ENCODE data around the gene TRABD.

Gene TRABD

GRCh38 chr22:50177537-50178470 is 7.9 kb upstream of the TRABD start:
- Histone ChIP-seq H3F3A (ENCODE audit: insufficient read depth, low read length) (no peaks in the 10 kb centered on the region), H3K27me3 (ENCODE audit: insufficient read depth, low read length) (peaks cover 4% of the 10 kb centered on the region; the same call in 1 of the 2 replicates), H3K9ac (ENCODE audit: low read length) (no peak overlapping the region), H4K20me1 (ENCODE audit: insufficient read depth, low read length) (no peaks in the 10 kb centered on the region), H3K4me3 (ENCODE audit: low read depth, low read length, poor library complexity, severe bottlenecking) (no peak overlapping the region), H3K9me2 (ENCODE audit: low read depth, low read length) (no peaks in the 10 kb centered on the region), H3K9me3 (ENCODE audit: low read length) (no peaks in the 10 kb centered on the region), H2AFZ (ENCODE audit: low read length) (no peak overlapping the region), H3K79me2 (ENCODE audit: insufficient read depth, low read length) (no peaks in the 10 kb centered on the region), H3K4me1 (ENCODE audit: insufficient read depth, low read length, severe bottlenecking) (peaks cover 24% of the 10 kb centered on the region), H3K4me2 (ENCODE audit: low read length) (no peak overlapping the region), H3K36me3 (ENCODE audit: insufficient read depth, low read length) (no peaks in the 10 kb centered on the region), H3K27ac (ENCODE audit: low read depth, low read length, poor library complexity, severe bottlenecking) (no peak overlapping the region)
- TF ChIP-seq EZH2 (IDR thresholded peaks at IDR 0.05; ENCODE audit: borderline replicate concordance, low read length), result no peak
- TF ChIP-seq, protein P1, sequence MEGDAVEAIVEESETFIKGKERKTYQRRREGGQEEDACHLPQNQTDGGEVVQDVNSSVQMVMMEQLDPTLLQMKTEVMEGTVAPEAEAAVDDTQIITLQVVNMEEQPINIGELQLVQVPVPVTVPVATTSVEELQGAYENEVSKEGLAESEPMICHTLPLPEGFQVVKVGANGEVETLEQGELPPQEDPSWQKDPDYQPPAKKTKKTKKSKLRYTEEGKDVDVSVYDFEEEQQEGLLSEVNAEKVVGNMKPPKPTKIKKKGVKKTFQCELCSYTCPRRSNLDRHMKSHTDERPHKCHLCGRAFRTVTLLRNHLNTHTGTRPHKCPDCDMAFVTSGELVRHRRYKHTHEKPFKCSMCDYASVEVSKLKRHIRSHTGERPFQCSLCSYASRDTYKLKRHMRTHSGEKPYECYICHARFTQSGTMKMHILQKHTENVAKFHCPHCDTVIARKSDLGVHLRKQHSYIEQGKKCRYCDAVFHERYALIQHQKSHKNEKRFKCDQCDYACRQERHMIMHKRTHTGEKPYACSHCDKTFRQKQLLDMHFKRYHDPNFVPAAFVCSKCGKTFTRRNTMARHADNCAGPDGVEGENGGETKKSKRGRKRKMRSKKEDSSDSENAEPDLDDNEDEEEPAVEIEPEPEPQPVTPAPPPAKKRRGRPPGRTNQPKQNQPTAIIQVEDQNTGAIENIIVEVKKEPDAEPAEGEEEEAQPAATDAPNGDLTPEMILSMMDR (IDR thresholded peaks at IDR 0.05; ENCODE audit: low read length), result no peak

- Histone ChIP-seq H3K4me1 (ENCODE audit: insufficient read depth, low read length, severe bottlenecking) (peaks cover 19% of the 10 kb centered on the region), H3K4me3 (ENCODE audit: low read depth, low read length, poor library complexity, severe bottlenecking) (no peak overlapping the region), H3K9me3 (ENCODE audit: low read length) (no peaks in the 10 kb centered on the region), H3K4me2 (ENCODE audit: low read length) (no peak overlapping the region), H3K27ac (ENCODE audit: low read depth, low read length, poor library complexity, severe bottlenecking) (no peak overlapping the region), H4K20me1 (ENCODE audit: insufficient read depth, low read length) (no peaks in the 10 kb centered on the region), H2AFZ (ENCODE audit: low read length) (no peak overlapping the region), H3K9me2 (ENCODE audit: low read depth, low read length) (no peaks in the 10 kb centered on the region), H3F3A (ENCODE audit: insufficient read depth, low read length) (no peaks in the 10 kb centered on the region), H3K36me3 (ENCODE audit: insufficient read depth, low read length) (no peaks in the 10 kb centered on the region), H3K9ac (ENCODE audit: low read length) (no peak overlapping the region), H3K27me3 (ENCODE audit: insufficient read depth, low read length) (peaks cover 4% of the 10 kb centered on the region; the same call in 1 of the 2 replicates), H3K79me2 (ENCODE audit: insufficient read depth, low read length) (no peaks in the 10 kb centered on the region)
- TF ChIP-seq EZH2 (IDR thresholded peaks at IDR 0.05; ENCODE audit: borderline replicate concordance, low read length), result no peak
- TF ChIP-seq, protein P1 (IDR thresholded peaks at IDR 0.05; ENCODE audit: low read length), result no peak
Measured at GRCh38 chr22:50178471-50178864, 7.2 kb upstream of the TRABD start.

DNA sequence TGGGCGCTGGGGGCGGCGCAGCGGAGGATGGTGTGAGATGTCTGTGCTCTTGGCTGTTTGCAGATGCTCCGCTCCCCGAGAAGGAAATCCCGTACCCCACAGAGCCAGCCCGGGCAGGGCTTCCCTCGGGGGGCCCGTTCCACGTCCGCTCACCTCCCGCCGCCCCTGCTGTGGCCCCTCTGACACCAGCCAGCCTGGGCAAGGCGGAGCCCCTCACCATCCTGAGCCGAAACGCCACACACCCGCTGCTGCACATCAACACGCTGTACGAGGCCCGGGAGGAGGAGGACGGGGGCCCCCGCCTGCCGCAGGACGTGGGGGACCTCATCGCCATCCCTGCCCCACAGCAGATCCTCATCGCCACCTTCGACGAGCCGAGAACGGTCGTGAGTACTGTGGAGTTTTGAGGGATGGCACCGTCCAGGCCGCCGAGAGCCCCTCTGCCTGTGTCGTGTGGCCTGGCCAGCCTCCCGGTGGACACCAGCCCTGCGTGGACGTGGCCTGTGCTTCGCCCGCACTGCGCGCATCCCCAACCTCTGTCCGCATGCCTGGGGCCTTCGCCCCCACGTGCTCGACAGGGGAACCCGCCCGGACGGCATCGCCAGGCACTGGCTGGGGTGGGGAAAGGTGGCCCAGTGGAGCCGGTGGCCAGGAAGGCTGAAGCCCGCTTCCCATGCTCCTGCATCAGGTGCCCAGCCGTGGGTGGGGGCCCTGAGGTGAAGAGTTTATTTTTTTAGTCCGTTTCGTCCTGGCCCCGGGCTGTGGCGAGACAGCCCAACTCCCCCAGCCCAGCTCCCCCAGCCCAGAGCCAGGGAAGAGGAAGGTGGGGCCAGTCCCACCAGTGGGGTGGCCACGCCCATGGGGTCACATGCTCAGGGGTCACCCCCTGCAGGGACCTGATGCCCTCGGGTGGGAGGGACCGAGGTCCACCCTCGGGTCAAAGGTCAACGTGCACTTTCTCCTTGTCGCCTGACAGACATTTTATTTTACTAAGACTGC is 6.5 kb upstream of the TRABD start:
- Histone ChIP-seq H2AFZ (ENCODE audit: low read length) (no peak overlapping the region), H4K20me1 (ENCODE audit: insufficient read depth, low read length) (no peaks in the 10 kb centered on the region), H3K36me3 (ENCODE audit: insufficient read depth, low read length) (no peaks in the 10 kb centered on the region), H3K4me1 (ENCODE audit: insufficient read depth, low read length, severe bottlenecking) (peaks cover 20% of the 10 kb centered on the region), H3F3A (ENCODE audit: insufficient read depth, low read length) (no peaks in the 10 kb centered on the region), H3K9ac (ENCODE audit: low read length) (no peak overlapping the region), H3K4me3 (ENCODE audit: low read depth, low read length, poor library complexity, severe bottlenecking) (no peak overlapping the region), H3K27me3 (ENCODE audit: insufficient read depth, low read length) (peaks cover 4% of the 10 kb centered on the region; the same call in 1 of the 2 replicates), H3K27ac (ENCODE audit: low read depth, low read length, poor library complexity, severe bottlenecking) (no peak overlapping the region), H3K79me2 (ENCODE audit: insufficient read depth, low read length) (no peaks in the 10 kb centered on the region), H3K9me2 (ENCODE audit: low read depth, low read length) (no peaks in the 10 kb centered on the region), H3K4me2 (ENCODE audit: low read length) (no peak overlapping the region), H3K9me3 (ENCODE audit: low read length) (no peaks in the 10 kb centered on the region)
- TF ChIP-seq, protein P1 (IDR thresholded peaks at IDR 0.05; ENCODE audit: low read length), result no peak
- no peak for TF ChIP-seq EZH2 (IDR thresholded peaks at IDR 0.05; ENCODE audit: borderline replicate concordance, low read length)
